ENCODE measurements around the gene NUDT19.

DNA sequence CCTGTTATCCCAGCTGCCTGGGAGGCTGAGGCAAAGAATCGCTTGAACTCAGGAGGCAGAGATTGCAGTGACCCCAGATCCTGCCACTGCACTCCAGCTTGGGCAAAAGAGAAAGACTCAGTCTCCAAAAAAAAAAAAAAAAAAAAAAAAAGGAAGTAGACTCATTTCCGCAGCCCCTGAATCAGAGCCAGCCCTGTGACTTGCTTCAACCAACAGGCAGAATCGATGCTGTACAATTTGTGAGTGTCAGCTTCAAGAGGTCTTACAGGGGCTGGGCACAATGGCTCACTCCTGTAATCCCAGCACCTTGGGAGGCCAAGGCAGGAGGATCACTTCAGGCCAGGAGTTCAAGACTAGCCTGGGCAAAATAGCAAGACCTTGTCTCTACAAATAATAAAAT is 29.4 kb upstream of the NUDT19 start:
- TF ChIP-seq CTCF (IDR thresholded peaks at IDR 0.05) = no peak
- TF ChIP-seq POLR2AphosphoS5 (IDR thresholded peaks at IDR 0.05; ENCODE audit: insufficient read depth in 1 of 2, low read depth in 1 of 2) = no peak

Measured in vagina (tissue), 2 donors.